Osteocyte (in vitro differentiated cells): Measurements from ENCODE around the gene ROCK1. TPM values are rescaled to one million over a fixed set of nuclear protein-coding genes. Genes with fewer than 3 reads are reported as not detected.
"Not testable (repeated sequence)": the region's sequence is repeated elsewhere in the genome, so short reads cannot be mapped to it uniquely, and the experiment has no call there.

Experiments used
- DNase-seq: peaks from one replicate; pipeline ENCODE4 v3.0.0; 2021; ENCODE audit warnings: mixed read lengths; ENCODE audit not compliant: unreplicated experiment; ENCODE audit errors: extremely low spot score
- H3K27ac Mint-ChIP-seq: one replicate; pipeline ENCODE4 v1.8.0; 2021; ENCODE audit warnings: mild to moderate bottlenecking, mixed read lengths; ENCODE audit not compliant: unreplicated experiment
- H3K27me3 Mint-ChIP-seq: one replicate; pipeline ENCODE4 v1.8.0; 2021; ENCODE audit warnings: mixed read lengths; ENCODE audit not compliant: unreplicated experiment
- H3K36me3 Mint-ChIP-seq: one replicate; pipeline ENCODE4 v1.8.0; 2021; ENCODE audit warnings: mixed read lengths; ENCODE audit not compliant: unreplicated experiment
- H3K4me1 Mint-ChIP-seq: one replicate; pipeline ENCODE4 v1.8.0; 2021; ENCODE audit warnings: mixed read lengths; ENCODE audit not compliant: unreplicated experiment
- H3K4me3 Mint-ChIP-seq: one replicate; pipeline ENCODE4 v1.8.0; 2021; ENCODE audit warnings: mild to moderate bottlenecking, moderate library complexity, mixed read lengths; ENCODE audit not compliant: unreplicated experiment
- H3K9me3 Mint-ChIP-seq: one replicate; pipeline ENCODE4 v1.8.0; 2021; ENCODE audit warnings: mixed read lengths; ENCODE audit not compliant: unreplicated experiment
- long read RNA-seq: library from polyadenylated mRNA; unstranded; transcript quantifications from one replicate; pipeline ENCODE4 v2.0.0, GENCODE V29; 2021
- total RNA-seq: library from RNA; stranded (reverse); gene quantifications from 2 replicates; pipeline ENCODE4 v1.2.1, GENCODE V29; 2021
- TF ChIP-seq, protein P1 (sequence below): fragments of 200-600 bp; sonication (generic); IDR thresholded peaks from 2 replicates; pipeline ENCODE4 v1.5.0; 2021; ENCODE audit warnings: antibody characterized with exemption, mild to moderate bottlenecking, moderate library complexity

The ROCK1 gene
- total RNA-seq: 50.8 and 51.0 TPM in 2 replicates
- long read RNA-seq, partial matches to known transcripts: 74 of 80 reads
- long read RNA-seq, other reads (novel, unspliced or antisense): 6 of 80 reads

DNA sequence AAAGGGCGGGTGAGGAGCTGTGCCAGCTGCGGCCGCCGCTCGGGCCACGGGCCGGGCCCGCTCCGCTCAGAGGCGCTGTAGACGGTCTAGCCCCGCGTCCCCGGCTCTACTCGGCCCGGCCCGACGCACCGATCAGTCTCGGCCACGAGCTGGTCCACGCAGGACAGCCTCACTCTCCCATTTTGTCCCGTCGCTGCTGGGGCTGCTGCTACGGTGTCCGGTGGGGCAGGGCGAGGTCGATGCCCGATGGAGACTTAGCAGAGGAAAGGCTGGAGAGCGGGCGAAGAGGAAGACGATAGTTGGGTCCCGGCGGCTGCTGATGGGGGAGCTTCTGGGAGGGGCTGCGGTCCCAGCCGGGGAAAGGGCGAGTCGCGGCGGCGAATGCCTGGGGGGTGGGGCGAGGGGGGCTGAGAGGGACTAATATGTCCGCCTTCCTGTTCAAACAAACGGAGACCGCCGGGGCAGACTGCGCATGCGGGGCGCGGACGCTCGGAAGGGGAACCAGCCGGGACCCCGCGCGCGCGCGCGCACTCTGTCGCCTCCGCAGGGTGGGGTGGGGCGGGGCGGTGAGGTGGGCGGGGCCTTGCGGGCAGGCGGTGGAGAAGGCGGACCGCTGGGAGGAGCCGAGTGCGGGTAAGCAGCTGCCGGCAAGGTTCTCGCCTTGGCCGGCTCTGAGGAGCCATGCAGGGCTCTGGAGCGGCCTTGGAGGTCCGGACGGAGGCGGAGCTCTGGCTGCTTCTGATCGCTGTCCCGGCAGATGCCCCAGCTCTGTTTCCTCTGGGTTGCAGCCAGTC is at the start of gene ROCK1:
Gene ROCK1, minus strand, starts transcription at position 468 of the 794 bp plus-strand sequence. CDS start 903 bp downstream, outside the sequence.
- TF ChIP-seq, protein P1, sequence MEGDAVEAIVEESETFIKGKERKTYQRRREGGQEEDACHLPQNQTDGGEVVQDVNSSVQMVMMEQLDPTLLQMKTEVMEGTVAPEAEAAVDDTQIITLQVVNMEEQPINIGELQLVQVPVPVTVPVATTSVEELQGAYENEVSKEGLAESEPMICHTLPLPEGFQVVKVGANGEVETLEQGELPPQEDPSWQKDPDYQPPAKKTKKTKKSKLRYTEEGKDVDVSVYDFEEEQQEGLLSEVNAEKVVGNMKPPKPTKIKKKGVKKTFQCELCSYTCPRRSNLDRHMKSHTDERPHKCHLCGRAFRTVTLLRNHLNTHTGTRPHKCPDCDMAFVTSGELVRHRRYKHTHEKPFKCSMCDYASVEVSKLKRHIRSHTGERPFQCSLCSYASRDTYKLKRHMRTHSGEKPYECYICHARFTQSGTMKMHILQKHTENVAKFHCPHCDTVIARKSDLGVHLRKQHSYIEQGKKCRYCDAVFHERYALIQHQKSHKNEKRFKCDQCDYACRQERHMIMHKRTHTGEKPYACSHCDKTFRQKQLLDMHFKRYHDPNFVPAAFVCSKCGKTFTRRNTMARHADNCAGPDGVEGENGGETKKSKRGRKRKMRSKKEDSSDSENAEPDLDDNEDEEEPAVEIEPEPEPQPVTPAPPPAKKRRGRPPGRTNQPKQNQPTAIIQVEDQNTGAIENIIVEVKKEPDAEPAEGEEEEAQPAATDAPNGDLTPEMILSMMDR: no peak
- Mint-ChIP-seq H3K36me3 (no peaks in the 10 kb centered on the region), H3K4me3 (no peak within 1 kb of the TSS), H3K9me3 (no peaks in the 10 kb centered on the region), H3K27me3 (no peaks in the 10 kb centered on the region), H3K4me1 (peaks cover 21% of the 10 kb centered on the region), H3K27ac (peak within 1 kb of the TSS; percentile 98)
- DNase-seq: peak; percentile 100

DNA sequence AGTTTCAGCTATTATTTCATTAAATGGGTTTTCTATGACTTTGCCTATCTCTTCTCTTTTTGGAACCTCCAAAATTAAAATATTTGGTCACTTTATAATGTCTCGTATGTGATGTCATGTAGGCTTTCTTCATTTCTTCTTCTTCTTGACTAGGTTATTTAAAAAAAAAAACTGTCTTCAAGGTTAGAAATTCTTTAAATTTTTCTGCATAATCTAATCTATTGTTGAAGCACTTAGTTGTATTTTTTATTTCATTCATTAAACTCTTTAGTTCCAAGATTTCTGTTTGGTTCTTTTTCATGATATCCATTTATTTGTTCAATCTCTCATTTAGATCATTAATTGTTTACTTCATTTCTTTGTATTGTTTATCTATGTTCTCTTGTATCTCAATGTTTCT is 43.8 kb upstream of the ROCK1 start:
- H3K36me3 Mint-ChIP-seq: peaks cover 4% of the 10 kb centered on the region
- no peak overlapping the region for H3K27ac Mint-ChIP-seq
- peaks cover 28% of the 10 kb centered on the region for H3K9me3 Mint-ChIP-seq
- TF ChIP-seq, protein P1: no peak
- no peaks in the 10 kb centered on the region for H3K4me1 Mint-ChIP-seq
- no peak overlapping the region for H3K4me3 Mint-ChIP-seq
- H3K27me3 Mint-ChIP-seq: peaks cover 14% of the 10 kb centered on the region
- DNase-seq: no peak

DNA sequence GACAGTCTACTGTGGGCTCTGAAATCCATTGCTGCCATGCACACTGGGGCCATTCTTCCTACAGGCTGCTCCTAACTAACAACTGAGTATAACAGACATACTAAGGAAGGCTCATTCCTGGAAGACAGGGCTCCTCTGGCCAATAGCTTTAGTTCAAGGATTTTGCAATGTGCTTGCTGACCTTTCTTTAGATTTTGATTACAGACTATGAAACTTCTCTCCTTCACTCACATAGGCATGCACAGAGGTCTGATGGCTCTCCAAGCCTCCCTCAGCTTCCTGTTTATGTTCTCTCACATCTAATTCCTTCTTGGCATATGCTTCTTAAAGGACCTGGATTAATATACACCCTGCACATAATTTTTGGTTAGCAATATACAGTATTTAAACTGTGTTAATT is 34.4 kb upstream of the ROCK1 start:
- Mint-ChIP-seq H3K27ac (no peak overlapping the region), H3K9me3 (peaks cover 10% of the 10 kb centered on the region), H3K4me1 (peaks cover 2% of the 10 kb centered on the region), H3K27me3 (peaks cover 8% of the 10 kb centered on the region), H3K36me3 (no peaks in the 10 kb centered on the region), H3K4me3 (no peak overlapping the region)
- TF ChIP-seq, protein P1: no peak
- no peak for DNase-seq

DNA sequence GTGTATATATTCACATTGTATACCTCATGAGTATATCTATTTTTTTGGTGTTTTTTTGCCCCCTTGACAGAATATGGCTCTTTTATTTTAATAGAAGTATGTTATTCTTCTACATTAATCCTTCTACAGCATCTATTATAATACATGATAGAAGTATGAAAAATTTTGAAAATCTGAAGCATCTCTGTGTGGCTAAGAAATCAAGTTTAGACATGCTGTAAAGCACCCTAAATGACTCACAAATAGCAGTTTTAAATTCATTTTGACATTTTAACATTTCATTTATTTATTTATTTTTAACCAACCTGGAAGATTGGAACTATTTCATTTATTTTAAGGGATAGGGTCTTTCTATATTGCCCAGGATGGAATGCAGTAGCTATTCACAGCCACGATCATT is 33.8 kb upstream of the ROCK1 start:
- no peaks in the 10 kb centered on the region for H3K36me3 Mint-ChIP-seq
- peaks cover 7% of the 10 kb centered on the region for H3K9me3 Mint-ChIP-seq
- H3K27ac Mint-ChIP-seq: no peak overlapping the region
- peaks cover 8% of the 10 kb centered on the region for H3K27me3 Mint-ChIP-seq
- H3K4me1 Mint-ChIP-seq: peaks cover 2% of the 10 kb centered on the region
- DNase-seq: no peak
- no peak overlapping the region for H3K4me3 Mint-ChIP-seq
- TF ChIP-seq, protein P1: no peak

DNA sequence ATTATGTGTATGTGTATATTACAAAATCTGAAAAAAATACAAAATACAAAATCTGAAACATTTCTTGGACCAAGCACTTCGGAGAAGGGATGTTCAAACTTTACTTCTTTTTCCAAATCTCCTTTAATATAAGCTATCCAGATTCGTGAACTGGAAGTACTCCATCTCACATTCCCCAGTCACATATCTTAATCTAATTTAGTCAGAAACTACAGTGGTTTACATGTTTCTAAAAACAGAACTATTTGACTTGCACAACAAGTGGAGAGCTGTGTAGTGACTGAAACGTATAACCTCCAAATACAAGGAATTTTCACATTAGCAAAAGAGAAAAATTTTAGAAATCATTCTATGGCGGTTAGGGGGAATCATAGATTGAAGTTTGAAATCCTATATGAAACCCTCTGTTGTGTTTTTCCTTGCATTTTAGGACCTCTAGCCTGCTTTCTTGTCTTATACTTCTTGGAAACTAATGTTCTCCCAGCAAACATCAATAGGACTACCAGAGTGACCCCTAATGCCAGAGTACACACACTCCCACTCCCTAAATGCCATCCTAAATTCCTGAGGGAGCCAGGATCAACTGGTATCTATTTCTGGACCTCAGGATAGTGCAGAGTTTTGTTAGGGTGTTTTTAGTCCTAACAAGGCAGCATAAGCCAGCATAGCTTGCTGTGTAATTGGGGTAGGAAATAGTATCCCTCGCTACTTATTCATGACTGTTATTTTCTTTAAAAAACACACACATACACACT is 30.2 kb upstream of the ROCK1 start:
- Mint-ChIP-seq H3K4me1 (peaks cover 2% of the 10 kb centered on the region), H3K4me3 (no peak overlapping the region), H3K36me3 (no peaks in the 10 kb centered on the region), H3K27ac (no peak overlapping the region), H3K27me3 (peaks cover 11% of the 10 kb centered on the region), H3K9me3 (peaks cover 8% of the 10 kb centered on the region)
- no peak for DNase-seq
- TF ChIP-seq, protein P1: no peak

DNA sequence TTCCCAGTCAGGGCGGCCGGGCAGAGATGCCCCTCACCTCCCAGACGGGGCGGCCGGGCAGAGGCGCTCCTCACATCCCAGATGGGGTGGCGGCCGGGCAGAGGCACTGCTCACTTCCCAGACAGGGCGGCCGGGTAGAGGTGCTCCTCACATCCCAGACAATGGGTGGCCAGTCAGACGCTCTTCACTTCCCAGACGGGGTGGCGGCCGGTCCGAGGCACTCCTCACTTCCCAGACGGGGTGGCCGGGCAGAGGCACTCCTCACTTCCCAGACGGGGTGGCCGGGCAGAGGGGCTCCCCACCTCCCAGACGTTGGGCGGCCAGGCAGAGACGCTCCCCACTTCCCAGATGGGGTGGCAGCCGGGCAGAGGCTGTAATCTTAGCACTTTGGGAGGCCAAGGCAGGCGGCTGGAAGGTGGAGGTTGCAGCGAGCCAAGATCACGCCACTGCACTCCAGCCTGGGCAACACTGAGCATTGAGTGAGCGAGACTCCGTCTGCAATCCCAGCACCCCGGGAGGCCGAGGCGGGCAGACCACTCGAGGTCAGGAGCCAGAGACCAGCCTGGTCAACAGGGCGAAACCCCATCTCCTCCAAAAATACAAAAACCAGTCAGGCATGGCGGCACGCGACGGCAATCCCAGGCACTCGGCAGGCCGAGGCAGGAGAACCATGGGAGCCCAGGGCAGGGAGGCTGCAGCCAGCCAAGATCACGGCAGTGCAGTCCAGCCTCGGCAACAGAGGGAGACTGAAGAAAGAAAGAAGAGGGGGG is 26.3 kb upstream of the ROCK1 start:
- H3K27me3 Mint-ChIP-seq, H3K36me3 Mint-ChIP-seq, H3K4me3 Mint-ChIP-seq, H3K27ac Mint-ChIP-seq, DNase-seq, H3K4me1 Mint-ChIP-seq, H3K9me3 Mint-ChIP-seq: not testable (repeated sequence)
